Renal cortex interstitium (tissue), 11 donors: ENCODE data around the gene SLC7A4. TPM values are rescaled to one million over a fixed set of nuclear protein-coding genes. Genes with fewer than 3 reads are reported as not detected.
"Not testable (repeated sequence)": the region's sequence is repeated elsewhere in the genome, so short reads cannot be mapped to it uniquely, and the experiment has no call there.

Source experiments
- DNase-seq, 11 donors: peaks; one replicate each; pipeline ENCODE4 v3.0.0-alpha.2; 2013; ENCODE audit warnings: low read depth in 9 of 11, low spot score in 4 of 11; ENCODE audit errors: extremely low read depth in 1 of 11
- polyA plus RNA-seq, 3 donors: library from polyadenylated mRNA; unstranded; fragments of 120-200 nt; gene quantifications; one replicate each; pipeline ENCODE4 v1.2.1, GENCODE V29; 2013; ENCODE audit not compliant: insufficient read length in 3 of 3

Gene SLC7A4
- polyA plus RNA-seq, 3 donors, result 0.91 to 1.5 (median 1.4) TPM

DNA sequence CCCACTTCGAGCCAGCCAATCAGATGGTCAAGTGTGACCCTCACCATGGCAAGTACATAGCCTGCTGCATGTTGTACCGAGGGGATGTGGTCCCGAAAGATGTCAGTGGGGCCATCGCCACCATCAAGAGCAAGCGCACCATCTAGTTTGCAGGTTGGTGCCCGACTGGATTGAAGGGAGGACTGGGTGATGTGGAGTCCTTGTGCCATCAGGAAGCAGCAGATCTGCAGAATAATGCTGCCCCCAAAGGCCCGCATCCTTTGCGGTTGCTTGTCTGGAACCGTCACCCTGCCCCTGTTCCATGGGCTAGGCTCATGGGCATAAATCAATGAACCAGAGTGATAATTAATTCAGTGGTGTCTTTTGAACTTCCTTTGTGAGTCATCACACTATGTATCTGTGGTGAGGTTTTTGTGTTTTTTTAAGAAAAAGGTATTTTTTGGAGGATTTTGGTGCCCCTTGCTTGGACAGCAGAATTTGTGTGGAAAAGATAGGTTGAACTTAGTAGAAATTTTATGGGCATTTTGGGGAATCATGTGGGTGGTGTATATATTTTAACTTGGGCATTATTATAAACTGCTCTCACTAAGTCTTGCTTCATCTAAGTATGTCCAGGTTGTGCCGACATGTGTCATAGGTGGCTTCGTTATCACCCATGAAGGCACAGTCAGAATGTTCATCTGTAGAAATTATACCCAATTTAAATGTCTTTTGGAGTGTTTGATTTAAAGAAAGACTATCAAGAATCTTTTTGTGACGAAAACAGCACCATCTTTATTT is 35.7 kb upstream of the SLC7A4 start:
- no peak for DNase-seq

DNA sequence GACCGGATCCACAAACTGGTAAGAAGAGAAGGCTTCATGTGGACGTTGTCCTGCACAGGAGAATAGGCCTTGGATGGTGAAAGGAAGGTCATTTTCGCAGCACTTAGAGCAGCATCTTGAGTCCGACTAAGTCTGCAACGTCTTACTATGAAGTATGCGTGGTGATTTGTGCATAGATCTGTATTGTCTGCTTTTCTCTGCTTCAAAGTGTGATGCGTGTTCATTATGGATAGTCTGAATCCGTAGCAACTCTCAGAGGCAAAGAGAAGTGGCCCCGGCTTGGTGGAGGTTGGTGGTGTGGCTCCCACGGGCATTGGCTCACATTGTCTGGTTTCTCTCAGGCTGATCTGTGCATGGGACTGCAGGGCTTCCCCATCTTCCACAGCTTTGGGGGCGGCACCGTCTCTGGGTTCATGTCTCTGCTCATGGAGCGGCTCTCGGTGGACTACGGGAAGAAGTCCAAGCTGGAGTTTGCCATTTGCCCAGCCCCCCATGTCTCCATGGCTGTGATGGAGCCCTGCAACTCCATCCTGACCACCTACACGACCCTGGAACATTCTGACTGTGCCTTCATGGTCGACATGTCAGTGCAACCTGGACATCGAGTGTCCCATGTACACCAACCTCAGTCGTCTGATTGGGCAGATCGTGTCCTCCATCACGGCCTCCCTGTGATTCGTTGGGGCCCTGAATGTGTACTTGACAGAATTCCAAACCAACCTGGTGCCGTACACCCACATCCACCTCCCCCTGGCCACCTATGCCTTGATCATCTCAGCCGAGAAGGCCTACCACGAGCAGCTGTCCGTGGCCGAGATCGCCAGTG is 34.9 kb upstream of the SLC7A4 start:
- no peak for DNase-seq

DNA sequence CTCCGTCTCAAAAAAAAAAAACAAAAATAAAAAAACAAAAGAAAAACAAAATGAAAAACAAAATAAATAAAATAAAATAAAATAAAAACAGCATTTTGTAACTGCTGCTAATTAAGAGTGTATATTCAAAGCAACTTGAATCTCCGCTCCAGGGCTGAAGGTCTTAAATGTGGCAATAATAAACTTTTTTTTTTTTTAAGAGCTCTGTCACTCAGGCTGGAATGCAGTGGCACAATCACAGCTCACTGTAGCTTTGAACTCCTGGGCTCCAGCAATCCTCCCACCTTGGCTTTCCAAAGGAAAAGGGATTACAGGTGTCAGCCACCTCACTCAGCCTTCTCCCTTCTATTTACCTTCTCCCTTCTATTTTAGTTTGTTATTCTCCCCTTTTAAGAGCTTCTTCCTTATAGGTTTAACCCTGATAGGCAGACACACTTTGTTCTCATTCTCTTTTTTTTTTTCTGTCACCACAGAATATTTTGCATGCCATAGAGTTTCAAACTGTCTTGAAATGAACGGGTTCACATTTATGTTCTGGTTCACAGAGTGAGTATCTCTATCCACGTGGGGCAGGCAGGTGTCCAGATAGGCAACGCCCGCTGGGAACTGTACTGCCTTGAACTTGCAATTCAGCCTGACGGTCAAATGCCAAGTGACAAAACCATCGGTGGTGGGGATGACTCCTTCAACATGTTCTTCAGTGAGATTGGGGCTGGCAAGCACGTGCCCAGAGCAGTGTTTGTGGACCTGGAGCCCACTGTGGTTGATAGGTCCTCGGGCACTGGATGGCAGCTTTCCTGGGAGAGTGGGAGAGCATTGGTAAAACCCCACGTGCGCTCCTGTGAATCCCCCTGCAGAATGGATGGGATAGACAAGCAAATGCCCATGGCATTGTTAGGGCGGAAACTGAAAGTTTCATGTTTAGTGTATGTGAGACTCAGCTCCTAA is 32.8 kb upstream of the SLC7A4 start:
- no peak for DNase-seq

DNA sequence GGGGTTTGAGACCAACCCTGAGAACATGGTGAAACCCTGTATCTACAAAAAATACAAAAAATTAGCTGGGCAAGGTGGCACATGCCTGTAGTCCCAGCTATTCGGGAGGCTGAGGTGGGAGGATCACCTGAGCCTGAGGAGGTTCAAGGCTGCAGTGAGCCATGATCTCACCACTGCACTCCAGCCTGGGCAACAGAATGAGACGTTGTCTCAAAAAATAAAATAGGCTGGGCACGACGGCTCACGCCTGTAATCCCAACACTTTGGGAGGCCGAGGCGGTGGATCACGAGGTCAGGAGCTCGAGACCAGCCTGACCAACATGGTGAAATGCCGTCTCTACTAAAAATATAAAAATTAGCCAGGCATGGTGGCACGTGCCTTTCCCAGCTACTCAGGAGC is 32.1 kb upstream of the SLC7A4 start:
- not testable (repeated sequence) for DNase-seq

GRCh38 chr22:21061660-21062321 is 29.4 kb upstream of the SLC7A4 start:
- DNase-seq, result not testable (repeated sequence)

- DNase-seq, result not testable (repeated sequence)
Measured at GRCh38 chr22:21060363-21060762, 28.0 kb upstream of the SLC7A4 start.

- DNase-seq, result no peak
Measured at GRCh38 chr22:21055880-21056319, 23.5 kb upstream of the SLC7A4 start.

- DNase-seq, result no peak
Measured at GRCh38 chr22:21055564-21055834, 23.1 kb upstream of the SLC7A4 start.

- DNase-seq, result no peak
Measured at GRCh38 chr22:21054714-21055563, 22.6 kb upstream of the SLC7A4 start.

- no peak for DNase-seq
Measured at GRCh38 chr22:21054046-21054713, 21.8 kb upstream of the SLC7A4 start.

GRCh38 chr22:21052715-21053459 is 20.5 kb upstream of the SLC7A4 start:
- DNase-seq, result no peak

DNA sequence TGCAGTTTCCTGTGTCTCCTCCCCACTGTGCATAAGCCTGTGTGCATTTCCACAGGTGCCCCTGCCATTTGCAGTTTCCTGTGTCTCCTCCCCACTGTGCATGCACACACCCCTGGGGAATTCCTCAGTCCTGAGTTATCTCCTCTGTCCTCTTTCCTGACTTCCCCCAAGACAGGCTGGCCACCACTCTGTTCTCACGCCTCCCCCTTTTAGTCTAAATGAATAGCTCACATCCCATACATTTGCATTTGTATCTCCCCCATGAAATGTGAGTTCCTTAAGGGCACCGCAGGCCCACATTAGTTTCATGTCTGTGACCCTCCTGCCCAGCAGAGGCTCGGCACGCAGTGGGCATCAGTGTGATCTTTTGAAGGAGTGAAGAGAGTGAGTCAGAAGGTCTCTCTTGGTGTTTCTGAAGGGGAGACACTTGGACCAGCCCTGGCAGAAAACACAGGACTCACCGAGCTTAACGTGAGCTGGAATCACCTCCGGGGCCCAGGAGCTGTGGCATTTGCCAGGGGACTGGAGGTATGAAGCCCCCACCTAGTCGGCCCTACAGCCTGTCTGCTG is 19.6 kb upstream of the SLC7A4 start:
- DNase-seq, result no peak

- DNase-seq, result no peak
Measured at GRCh38 chr22:21051145-21051830, 18.9 kb upstream of the SLC7A4 start.

GRCh38 chr22:21048965-21049364 is 16.6 kb upstream of the SLC7A4 start:
- DNase-seq, result not testable (repeated sequence)

DNA sequence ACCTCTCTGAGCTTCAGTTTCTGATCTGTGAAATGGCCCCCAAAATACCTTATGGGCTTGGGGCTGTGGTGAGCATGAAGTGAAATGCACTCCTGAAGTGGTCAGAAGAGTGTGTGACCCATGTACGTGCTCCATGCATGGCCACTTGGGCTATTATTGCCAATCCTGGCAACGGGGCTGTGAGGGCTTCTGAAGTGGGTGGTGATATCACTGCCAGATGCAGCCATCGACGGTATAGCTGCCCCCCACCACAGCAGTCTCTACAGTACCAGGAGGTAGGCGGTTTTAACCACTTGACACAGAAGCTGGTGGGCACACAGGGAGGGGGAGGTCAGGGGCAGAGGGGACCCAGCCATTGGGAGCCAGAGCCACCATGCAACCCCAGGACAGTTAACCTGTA is 16.1 kb upstream of the SLC7A4 start:
- not testable (repeated sequence) for DNase-seq

DNA sequence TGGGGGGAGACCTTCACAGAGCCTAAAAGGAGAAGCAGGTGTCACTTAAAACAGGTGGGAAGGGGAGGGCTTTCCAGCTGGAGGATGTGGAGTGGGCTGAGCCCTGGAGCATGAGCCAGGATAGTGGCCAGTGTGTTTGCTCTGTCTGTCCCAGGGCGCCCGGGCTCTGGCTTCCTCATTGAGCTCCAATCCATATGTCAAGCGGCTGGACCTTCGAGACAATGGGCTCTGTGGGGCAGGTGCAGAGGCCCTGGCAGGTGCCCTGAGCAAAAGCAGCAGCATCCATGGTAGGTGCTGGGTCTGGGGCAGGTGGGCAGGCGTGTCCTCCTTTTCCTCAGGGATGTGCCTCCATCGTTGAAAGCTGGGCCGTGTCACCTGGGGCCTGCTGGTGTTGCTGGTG is 15.4 kb upstream of the SLC7A4 start:
- DNase-seq, result no peak
